ENCODE data around the gene SFT2D3. TPM values are rescaled to one million over a fixed set of nuclear protein-coding genes. Genes with fewer than 3 reads are reported as not detected.

The SFT2D3 gene
- total RNA-seq, 1 experiment from 2014 or later = 12.2 TPM

- H3K4me1 ChIP-seq = peaks cover 6% of the 10 kb centered on the region; the same call in 1 of the 2 replicates
- TF ChIP-seq, protein P1, sequence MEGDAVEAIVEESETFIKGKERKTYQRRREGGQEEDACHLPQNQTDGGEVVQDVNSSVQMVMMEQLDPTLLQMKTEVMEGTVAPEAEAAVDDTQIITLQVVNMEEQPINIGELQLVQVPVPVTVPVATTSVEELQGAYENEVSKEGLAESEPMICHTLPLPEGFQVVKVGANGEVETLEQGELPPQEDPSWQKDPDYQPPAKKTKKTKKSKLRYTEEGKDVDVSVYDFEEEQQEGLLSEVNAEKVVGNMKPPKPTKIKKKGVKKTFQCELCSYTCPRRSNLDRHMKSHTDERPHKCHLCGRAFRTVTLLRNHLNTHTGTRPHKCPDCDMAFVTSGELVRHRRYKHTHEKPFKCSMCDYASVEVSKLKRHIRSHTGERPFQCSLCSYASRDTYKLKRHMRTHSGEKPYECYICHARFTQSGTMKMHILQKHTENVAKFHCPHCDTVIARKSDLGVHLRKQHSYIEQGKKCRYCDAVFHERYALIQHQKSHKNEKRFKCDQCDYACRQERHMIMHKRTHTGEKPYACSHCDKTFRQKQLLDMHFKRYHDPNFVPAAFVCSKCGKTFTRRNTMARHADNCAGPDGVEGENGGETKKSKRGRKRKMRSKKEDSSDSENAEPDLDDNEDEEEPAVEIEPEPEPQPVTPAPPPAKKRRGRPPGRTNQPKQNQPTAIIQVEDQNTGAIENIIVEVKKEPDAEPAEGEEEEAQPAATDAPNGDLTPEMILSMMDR (IDR thresholded peaks at IDR 0.05; ENCODE audit: insufficient read depth in 1 of 2, low read depth in 1 of 2, low read length in 1 of 2, severe bottlenecking in 1 of 2, unreplicated experiment in 1 of 2) = no peak
- Mint-ChIP-seq H3K36me3 (ENCODE audit: insufficient read depth, unreplicated experiment) (no peaks in the 10 kb centered on the region), H3K4me1 (ENCODE audit: low read depth, unreplicated experiment) (no peaks in the 10 kb centered on the region), H3K9me3 (ENCODE audit: unreplicated experiment) (no peaks in the 10 kb centered on the region), H3K4me3 (ENCODE audit: unreplicated experiment) (peak overlapping the region; percentile 83), H3K27ac (ENCODE audit: unreplicated experiment) (no peak overlapping the region), H3K27me3 (ENCODE audit: insufficient read depth, unreplicated experiment) (peaks cover 8% of the 10 kb centered on the region)
- no TSS peak for BruUV-seq (replicated peaks)
- no peaks in the 10 kb centered on the region for H3K36me3 ChIP-seq (ENCODE audit: control insufficient read depth, insufficient read depth, low read length)
- H3K27me3 ChIP-seq (replicated peaks; ENCODE audit: control insufficient read depth, insufficient read depth, low read length) = peaks cover 1% of the 10 kb centered on the region; the same call in 1 of the 2 replicates
- intact Hi-C loops (cut with micrococcal nuclease; ENCODE audit: unreplicated experiment) = no loop called here
- POLR2A ChIA-PET = interaction anchor here (0.9 to 2.0 kb wide), 2 partner anchors 27 to 29 kb away, joined by 3 to 11 read pairs; no protein-coding TSS in a partner anchor
- H3K9me3 ChIP-seq = no peaks in the 10 kb centered on the region
- no peak overlapping the region for H3K4me3 ChIP-seq (ENCODE audit: low read depth, low read length)
- CTCF ChIA-PET = interaction anchor here (0.8 kb wide), 1 partner anchor 82 kb away, joined by 3 read pairs; no protein-coding TSS in a partner anchor
- DNase-seq = no peak
These were observed 27.8 kb upstream of the SFT2D3 start for GRCh38 chr2:127673291-127674069.

DNA sequence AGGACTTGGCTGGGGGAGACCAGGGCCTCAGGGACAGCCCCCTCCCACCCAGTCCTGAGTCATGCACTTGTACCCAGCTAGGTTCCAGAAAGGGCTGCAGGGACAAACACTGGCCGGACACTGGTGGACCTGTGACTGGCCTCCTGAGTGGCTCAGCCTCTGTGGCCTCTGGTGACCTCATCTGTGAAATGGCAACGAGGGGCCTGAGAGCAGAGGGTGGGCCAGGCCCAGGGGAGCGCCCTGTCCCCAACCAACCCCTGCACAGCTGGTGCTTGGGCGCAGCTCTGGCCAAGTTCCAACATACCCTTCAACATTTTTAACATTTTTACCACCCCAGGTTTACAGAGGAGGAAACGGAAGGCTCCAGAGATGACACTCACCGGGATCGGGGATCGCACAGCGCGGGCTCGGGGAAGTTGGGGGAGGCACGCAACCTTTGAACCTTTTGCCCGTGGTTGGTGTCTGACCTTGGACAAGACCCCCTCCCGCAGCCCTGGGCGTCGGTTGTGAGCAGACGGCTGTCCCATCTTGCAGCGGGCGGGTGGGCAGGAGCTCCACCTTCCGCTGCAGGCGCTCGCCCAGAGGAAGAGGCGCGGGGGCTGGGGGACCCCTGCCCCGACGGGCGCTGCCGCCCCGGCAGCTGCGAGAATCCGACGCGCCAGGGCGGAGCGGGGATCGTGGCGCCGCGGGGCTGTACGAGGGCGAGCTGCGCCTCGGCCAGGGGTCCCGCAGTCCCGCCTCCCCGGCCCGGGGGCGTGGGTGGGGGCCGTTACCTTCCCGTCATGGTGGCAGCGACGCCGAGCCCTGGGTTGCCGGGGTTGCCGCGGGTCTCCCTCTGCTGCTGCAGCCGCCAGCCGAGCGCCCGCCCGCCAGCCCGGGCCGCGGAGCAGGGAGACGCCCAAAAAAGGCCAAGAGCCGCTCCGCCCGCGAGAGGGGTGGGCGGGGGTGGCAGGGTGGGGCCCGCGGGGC is 26.8 kb upstream of the SFT2D3 start:
- Mint-ChIP-seq H3K27ac (ENCODE audit: unreplicated experiment) (no peak overlapping the region), H3K36me3 (ENCODE audit: insufficient read depth, unreplicated experiment) (no peaks in the 10 kb centered on the region), H3K27me3 (ENCODE audit: insufficient read depth, unreplicated experiment) (peaks cover 8% of the 10 kb centered on the region), H3K4me1 (ENCODE audit: low read depth, unreplicated experiment) (no peaks in the 10 kb centered on the region), H3K4me3 (ENCODE audit: unreplicated experiment) (peak overlapping the region; percentile 83), H3K9me3 (ENCODE audit: unreplicated experiment) (no peaks in the 10 kb centered on the region)
- POLR2A ChIA-PET = interaction anchor here (0.9 to 2.0 kb wide), 3 partner anchors 26 to 148 kb away, joined by 3 to 11 read pairs (median 11); partner anchors contain the start of gene IWS1
- Histone ChIP-seq H3K4me3 (ENCODE audit: low read depth, low read length) (peak overlapping the region; percentile 56), H3K9me3 (no peaks in the 10 kb centered on the region), H3K36me3 (ENCODE audit: control insufficient read depth, insufficient read depth, low read length) (no peaks in the 10 kb centered on the region), H3K27me3 (replicated peaks; ENCODE audit: control insufficient read depth, insufficient read depth, low read length) (peaks cover 1% of the 10 kb centered on the region; the same call in 1 of the 2 replicates), H3K4me1 (peaks cover 6% of the 10 kb centered on the region; the same call in 1 of the 2 replicates)
- DNase-seq = peak; percentile 36 to 42
- BruUV-seq (replicated peaks) = no TSS peak
- TF ChIP-seq, protein P1 (IDR thresholded peaks at IDR 0.05; ENCODE audit: insufficient read depth in 1 of 2, low read depth in 1 of 2, low read length in 1 of 2, severe bottlenecking in 1 of 2, unreplicated experiment in 1 of 2) = no peak
- CTCF ChIA-PET = interaction anchor here (0.6 to 2.0 kb wide), 6 partner anchors 9 to 477 kb away, joined by 3 to 23 read pairs (median 5); partner anchors contain the start of gene SFT2D3
- intact Hi-C loops (cut with micrococcal nuclease; ENCODE audit: unreplicated experiment) = loop anchor here (1.0 kb wide), 2 partner anchors 25 to 83 kb away; no protein-coding TSS in a partner anchor

All from Caco-2 (cell line).